ENCODE results near the gene SRGAP2B.
"Not testable (repeated sequence)": the region's sequence is repeated elsewhere in the genome, so short reads cannot be mapped to it uniquely, and the experiment has no call there.

GRCh38 chr1:145052019-145052776, 42.9 kb downstream of the SRGAP2B start:
- TF ChIP-seq, protein P1, sequence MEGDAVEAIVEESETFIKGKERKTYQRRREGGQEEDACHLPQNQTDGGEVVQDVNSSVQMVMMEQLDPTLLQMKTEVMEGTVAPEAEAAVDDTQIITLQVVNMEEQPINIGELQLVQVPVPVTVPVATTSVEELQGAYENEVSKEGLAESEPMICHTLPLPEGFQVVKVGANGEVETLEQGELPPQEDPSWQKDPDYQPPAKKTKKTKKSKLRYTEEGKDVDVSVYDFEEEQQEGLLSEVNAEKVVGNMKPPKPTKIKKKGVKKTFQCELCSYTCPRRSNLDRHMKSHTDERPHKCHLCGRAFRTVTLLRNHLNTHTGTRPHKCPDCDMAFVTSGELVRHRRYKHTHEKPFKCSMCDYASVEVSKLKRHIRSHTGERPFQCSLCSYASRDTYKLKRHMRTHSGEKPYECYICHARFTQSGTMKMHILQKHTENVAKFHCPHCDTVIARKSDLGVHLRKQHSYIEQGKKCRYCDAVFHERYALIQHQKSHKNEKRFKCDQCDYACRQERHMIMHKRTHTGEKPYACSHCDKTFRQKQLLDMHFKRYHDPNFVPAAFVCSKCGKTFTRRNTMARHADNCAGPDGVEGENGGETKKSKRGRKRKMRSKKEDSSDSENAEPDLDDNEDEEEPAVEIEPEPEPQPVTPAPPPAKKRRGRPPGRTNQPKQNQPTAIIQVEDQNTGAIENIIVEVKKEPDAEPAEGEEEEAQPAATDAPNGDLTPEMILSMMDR (IDR thresholded peaks at IDR 0.05), result not testable (repeated sequence)
- TF ChIP-seq POLR2A (IDR thresholded peaks at IDR 0.05), result not testable (repeated sequence)
